T-helper 17 cell (primary cell): ENCODE results near the gene NCLN. TPM values are rescaled to one million over a fixed set of nuclear protein-coding genes. Genes with fewer than 3 reads are reported as not detected.
"Not testable (repeated sequence)": the region's sequence is repeated elsewhere in the genome, so short reads cannot be mapped to it uniquely, and the experiment has no call there.

Experiments
- ATAC-seq: fragments of 150-1000 bp; cut with Tn5 transposase; 2 replicates; pipeline ENCODE4 v1.10.0; 2021; ENCODE audit warnings: mild to moderate bottlenecking, moderate library complexity
- DNase-seq, 3 donors: peaks; one replicate each; pipeline versions ENCODE4 v3.0.0 to v3.0.0-alpha.2; 2020 to 2021
- H3K9me3 ChIP-seq: one replicate; pipeline ENCODE4 v1.7.0; 2013; ENCODE audit warnings: low read length, mild to moderate bottlenecking; ENCODE audit not compliant: control insufficient read depth, poor library complexity, severe bottlenecking
- H3K27ac Mint-ChIP-seq: one replicate; pipeline ENCODE4 v1.8.0; 2022; ENCODE audit warnings: mild to moderate bottlenecking, moderate library complexity, mixed read lengths
- H3K27me3 Mint-ChIP-seq: one replicate; pipeline ENCODE4 v1.8.0; 2022; ENCODE audit warnings: mixed read lengths
- H3K36me3 Mint-ChIP-seq: one replicate; pipeline ENCODE4 v1.8.0; 2022; ENCODE audit warnings: low read depth, mixed read lengths
- H3K4me1 Mint-ChIP-seq: one replicate; pipeline ENCODE4 v1.8.0; 2022; ENCODE audit warnings: mild to moderate bottlenecking, mixed read lengths
- H3K4me3 Mint-ChIP-seq: one replicate; pipeline ENCODE4 v1.8.0; 2022; ENCODE audit warnings: mild to moderate bottlenecking, moderate library complexity, mixed read lengths
- total RNA-seq, 4 donors: library from RNA in 2 of 4; stranded (reverse) in 2 of 4; gene quantifications; one replicate each; pipeline ENCODE4 v1.2.3 and lab custom pipeline; 2022 to 2026

Gene NCLN
- total RNA-seq, 2 donors from 2014 or later: 47.8 to 50.6 TPM

- H3K27me3 Mint-ChIP-seq: no peaks in the 10 kb centered on the region
- DNase-seq: no peak
- no peaks in the 10 kb centered on the region for H3K9me3 ChIP-seq
- ATAC-seq: no peak
- no peak overlapping the region for H3K27ac Mint-ChIP-seq
- H3K4me3 Mint-ChIP-seq: no peak overlapping the region
- no peaks in the 10 kb centered on the region for H3K36me3 Mint-ChIP-seq
- no peaks in the 10 kb centered on the region for H3K4me1 Mint-ChIP-seq
Measured at GRCh38 chr19:3203805-3204645, 18.3 kb downstream of the NCLN start.

- Mint-ChIP-seq H3K27ac (no peak overlapping the region), H3K4me3 (no peak overlapping the region), H3K27me3 (no peaks in the 10 kb centered on the region), H3K4me1 (no peaks in the 10 kb centered on the region), H3K36me3 (no peaks in the 10 kb centered on the region)
- no peaks in the 10 kb centered on the region for H3K9me3 ChIP-seq
- ATAC-seq (no peak), DNase-seq (no peak)
Measured at GRCh38 chr19:3204646-3205275, 19.0 kb downstream of the NCLN start.

GRCh38 chr19:3206216-3206953 lies 20.7 kb downstream of the NCLN start:
- no peaks in the 10 kb centered on the region for H3K27me3 Mint-ChIP-seq
- no peak overlapping the region for H3K4me3 Mint-ChIP-seq
- H3K4me1 Mint-ChIP-seq: peaks cover 4% of the 10 kb centered on the region
- DNase-seq (no peak), ATAC-seq (no peak)
- H3K9me3 ChIP-seq: no peaks in the 10 kb centered on the region
- H3K27ac Mint-ChIP-seq: no peak overlapping the region
- H3K36me3 Mint-ChIP-seq: no peaks in the 10 kb centered on the region

- Mint-ChIP-seq H3K36me3 (no peaks in the 10 kb centered on the region), H3K4me3 (no peak overlapping the region), H3K4me1 (peaks cover 4% of the 10 kb centered on the region), H3K27ac (no peak overlapping the region), H3K27me3 (no peaks in the 10 kb centered on the region)
- no peak for DNase-seq
- no peaks in the 10 kb centered on the region for H3K9me3 ChIP-seq
- ATAC-seq: no peak
Measured at GRCh38 chr19:3207461-3208242, 21.9 kb downstream of the NCLN start.

DNA sequence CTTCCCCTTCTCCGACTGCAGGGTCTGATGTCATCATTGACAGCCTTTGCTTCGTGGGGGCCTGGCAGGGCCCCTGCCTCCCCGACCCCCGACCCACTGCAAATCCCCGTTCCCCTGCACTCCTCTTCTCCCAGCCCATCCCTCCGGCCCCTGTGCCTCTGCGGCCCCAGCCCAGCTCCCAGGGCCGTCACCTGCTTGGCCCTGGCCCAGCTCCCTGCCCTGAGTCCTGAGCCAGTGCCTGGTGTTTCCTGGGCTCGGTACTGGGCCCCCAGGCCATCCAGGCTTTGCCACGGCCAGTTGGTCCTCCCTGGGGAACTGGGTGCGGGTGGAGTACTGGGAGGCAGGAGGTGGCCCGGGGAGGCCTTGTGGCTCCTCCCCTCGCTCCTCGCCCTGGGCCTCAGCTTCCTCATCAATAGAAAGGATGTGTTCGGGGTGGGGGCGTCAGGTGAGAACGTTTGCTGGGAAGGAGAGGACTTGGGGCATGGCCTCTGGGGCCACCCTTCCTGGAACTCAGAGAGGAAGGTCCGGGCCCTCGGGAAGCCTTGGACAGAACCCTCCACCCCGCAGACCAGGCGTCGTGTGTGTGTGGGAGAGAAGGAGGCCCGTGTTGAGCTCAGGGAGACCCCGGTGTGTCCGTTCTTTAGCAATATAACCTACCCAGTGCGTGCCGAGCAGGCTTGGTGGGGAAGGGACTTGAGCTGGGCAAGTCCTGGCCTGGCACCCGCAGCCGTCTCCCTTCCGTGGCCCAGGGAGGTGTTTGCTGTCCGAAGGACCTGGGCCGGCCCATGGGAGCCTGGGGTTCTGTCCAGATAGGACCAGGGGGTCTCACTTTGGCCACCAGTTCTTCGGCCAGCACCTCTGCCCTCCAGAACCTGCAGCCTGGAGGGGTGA lies 22.8 kb downstream of the NCLN start:
- H3K4me1 Mint-ChIP-seq: peaks cover 4% of the 10 kb centered on the region
- H3K4me3 Mint-ChIP-seq: no peak overlapping the region
- no peaks in the 10 kb centered on the region for H3K36me3 Mint-ChIP-seq
- no peak overlapping the region for H3K27ac Mint-ChIP-seq
- DNase-seq (no peak), ATAC-seq (no peak)
- no peaks in the 10 kb centered on the region for H3K27me3 Mint-ChIP-seq
- H3K9me3 ChIP-seq: no peaks in the 10 kb centered on the region

GRCh38 chr19:3210347-3211017 lies 24.8 kb downstream of the NCLN start:
- DNase-seq (peak; percentile 44 to 73 (median 45)), ATAC-seq (peak; percentile 90)
- Mint-ChIP-seq H3K36me3 (no peaks in the 10 kb centered on the region), H3K27me3 (no peaks in the 10 kb centered on the region), H3K4me1 (peaks cover 4% of the 10 kb centered on the region), H3K27ac (peak overlapping the region; percentile 27), H3K4me3 (no peak overlapping the region)
- no peaks in the 10 kb centered on the region for H3K9me3 ChIP-seq

DNA sequence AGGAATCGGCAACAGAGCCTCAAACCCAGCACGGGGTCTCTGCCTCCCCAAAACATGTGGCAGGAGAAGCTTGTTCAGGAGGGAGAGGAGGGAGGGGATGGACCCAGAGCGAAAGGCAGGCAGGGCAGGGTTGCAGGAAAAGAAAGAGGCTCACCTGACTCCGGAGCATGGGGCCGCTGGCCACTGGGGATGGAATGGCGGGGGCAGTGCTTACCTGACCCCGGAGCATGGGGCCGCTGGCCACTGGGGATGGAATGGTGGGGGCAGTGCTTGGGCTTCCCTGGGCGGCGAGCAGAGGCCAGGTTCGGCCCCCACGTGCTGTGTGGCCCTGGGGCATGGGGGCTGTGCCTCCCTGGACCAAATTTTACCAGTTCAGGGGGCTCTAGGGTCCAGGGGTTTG lies 25.5 kb downstream of the NCLN start:
- Mint-ChIP-seq H3K4me1 (peaks cover 4% of the 10 kb centered on the region), H3K36me3 (no peaks in the 10 kb centered on the region), H3K27ac (no peak overlapping the region), H3K4me3 (no peak overlapping the region), H3K27me3 (no peaks in the 10 kb centered on the region)
- DNase-seq: no peak
- H3K9me3 ChIP-seq: no peaks in the 10 kb centered on the region
- no peak for ATAC-seq

GRCh38 chr19:3213159-3213558 lies 27.4 kb downstream of the NCLN start:
- ATAC-seq: no peak
- Mint-ChIP-seq H3K27ac (no peak overlapping the region), H3K4me1 (peaks cover 7% of the 10 kb centered on the region), H3K36me3 (no peaks in the 10 kb centered on the region), H3K27me3 (no peaks in the 10 kb centered on the region), H3K4me3 (no peak overlapping the region)
- H3K9me3 ChIP-seq: no peaks in the 10 kb centered on the region
- DNase-seq: no peak

DNA sequence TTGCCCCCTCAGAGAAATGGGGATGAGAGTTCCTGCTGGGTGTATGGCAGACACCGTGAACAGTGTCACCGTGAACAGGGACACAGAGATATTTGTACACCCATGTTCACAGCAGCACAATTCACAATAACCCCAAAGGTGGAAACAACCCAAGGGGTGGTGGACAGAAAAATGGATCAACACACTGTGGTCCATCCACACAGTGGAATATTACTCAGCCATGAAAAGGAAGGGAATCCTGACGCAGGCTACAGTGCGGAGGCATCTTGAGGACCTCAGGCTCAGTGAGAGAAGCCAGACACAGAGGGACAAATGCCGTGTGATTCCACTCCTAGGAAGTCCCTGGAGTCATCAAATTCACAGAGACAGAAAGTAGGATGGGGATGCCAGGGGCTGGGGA lies 31.1 kb downstream of the NCLN start:
- ATAC-seq (no peak), DNase-seq (no peak)
- peaks cover 2% of the 10 kb centered on the region for H3K4me1 Mint-ChIP-seq
- H3K27me3 Mint-ChIP-seq: no peaks in the 10 kb centered on the region
- no peak overlapping the region for H3K4me3 Mint-ChIP-seq
- no peaks in the 10 kb centered on the region for H3K36me3 Mint-ChIP-seq
- H3K27ac Mint-ChIP-seq: no peak overlapping the region
- no peaks in the 10 kb centered on the region for H3K9me3 ChIP-seq

GRCh38 chr19:3220576-3220975 lies 34.8 kb downstream of the NCLN start:
- no peaks in the 10 kb centered on the region for H3K27me3 Mint-ChIP-seq
- H3K4me3 Mint-ChIP-seq: no peak overlapping the region
- no peak overlapping the region for H3K27ac Mint-ChIP-seq
- no peak for ATAC-seq
- H3K9me3 ChIP-seq: no peaks in the 10 kb centered on the region
- DNase-seq: no peak
- H3K4me1 Mint-ChIP-seq: peaks cover 2% of the 10 kb centered on the region
- no peaks in the 10 kb centered on the region for H3K36me3 Mint-ChIP-seq

DNA sequence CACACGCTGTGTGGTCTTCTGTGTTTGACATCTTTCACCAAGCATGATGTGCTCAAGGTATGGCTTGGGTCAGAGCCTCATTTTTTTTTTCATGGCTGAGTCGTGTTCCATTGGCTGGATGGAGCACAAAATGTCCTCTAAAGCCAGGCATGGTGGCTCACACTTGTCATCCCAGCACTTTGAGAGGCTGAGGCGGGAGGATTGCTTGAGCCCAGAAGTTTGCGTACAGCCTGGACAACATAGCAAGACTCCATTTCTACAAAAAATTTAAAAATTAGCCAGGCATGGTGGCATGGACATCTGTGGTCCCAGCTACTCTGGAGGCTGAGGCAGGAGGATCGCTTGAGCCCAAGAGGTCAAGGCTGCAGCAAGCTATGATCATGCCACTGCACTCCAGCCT lies 35.8 kb downstream of the NCLN start:
- not testable (repeated sequence) for H3K9me3 ChIP-seq, H3K4me1 Mint-ChIP-seq, H3K36me3 Mint-ChIP-seq, H3K27me3 Mint-ChIP-seq, H3K4me3 Mint-ChIP-seq, ATAC-seq, H3K27ac Mint-ChIP-seq, DNase-seq

GRCh38 chr19:3222709-3223108 lies 37.0 kb downstream of the NCLN start:
- Mint-ChIP-seq H3K27me3 (peaks cover 18% of the 10 kb centered on the region), H3K4me1 (no peaks in the 10 kb centered on the region), H3K4me3 (no peak overlapping the region), H3K36me3 (no peaks in the 10 kb centered on the region), H3K27ac (no peak overlapping the region)
- H3K9me3 ChIP-seq: no peaks in the 10 kb centered on the region
- DNase-seq (no peak), ATAC-seq (no peak)
